ENCODE results near the gene HOXD3.

GRCh38 chr2:176117162-176117822, 39.8 kb upstream of the HOXD3 start:
- no peak for TF ChIP-seq CTCF (IDR thresholded peaks at IDR 0.05)
- no peak for TF ChIP-seq POLR2A (IDR thresholded peaks at IDR 0.05)

All from lower leg skin (tissue), 3 donors.